Central memory CD4-positive, alpha-beta T cell (primary cell): ENCODE measurements around the gene URB2.
A peak's percentile ranks its signal among the peaks of the same experiment; 100 is the strongest.
"Not testable (repeated sequence)": the region's sequence is repeated elsewhere in the genome, so short reads cannot be mapped to it uniquely, and the experiment has no call there.

ENCODE experiments used
- DNase-seq: peaks from one replicate; pipeline ENCODE4 v3.0.0; 2022

Gene URB2

GRCh38 chr1:229614701-229615100 is 11.3 kb upstream of the URB2 start:
- no peak for DNase-seq

GRCh38 chr1:229617351-229618100 is 8.5 kb upstream of the URB2 start:
- DNase-seq: no peak

DNA sequence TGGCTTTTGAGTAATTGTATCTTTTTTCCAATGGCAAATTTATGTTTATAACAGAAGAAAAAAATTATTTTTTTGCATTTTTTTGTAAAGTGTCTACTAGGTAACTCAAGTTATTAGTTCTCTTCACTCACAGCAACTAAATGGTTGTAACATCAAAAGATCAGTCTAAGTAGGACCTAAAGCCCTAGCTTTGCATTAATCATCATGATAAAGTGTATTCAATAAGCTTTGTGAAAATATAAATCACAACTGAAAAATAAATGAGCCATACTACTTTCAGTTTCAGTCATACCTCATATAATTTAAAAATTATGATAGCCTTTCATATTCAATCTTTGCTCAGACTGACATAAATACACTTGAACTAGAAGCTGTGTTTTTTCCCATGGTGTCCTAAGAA is 7.0 kb upstream of the URB2 start:
- no peak for DNase-seq

- DNase-seq: no peak
Measured at GRCh38 chr1:229619614-229620013, 6.4 kb upstream of the URB2 start.

GRCh38 chr1:229620876-229621275 is 5.2 kb upstream of the URB2 start:
- DNase-seq: no peak

- no peak for DNase-seq
Measured at GRCh38 chr1:229621663-229622062, 4.4 kb upstream of the URB2 start.

- DNase-seq: not testable (repeated sequence)
Measured at GRCh38 chr1:229622641-229623120, 3.4 kb upstream of the URB2 start.

- DNase-seq: no peak
Measured at GRCh38 chr1:229623225-229623624, 2.8 kb upstream of the URB2 start.

DNA sequence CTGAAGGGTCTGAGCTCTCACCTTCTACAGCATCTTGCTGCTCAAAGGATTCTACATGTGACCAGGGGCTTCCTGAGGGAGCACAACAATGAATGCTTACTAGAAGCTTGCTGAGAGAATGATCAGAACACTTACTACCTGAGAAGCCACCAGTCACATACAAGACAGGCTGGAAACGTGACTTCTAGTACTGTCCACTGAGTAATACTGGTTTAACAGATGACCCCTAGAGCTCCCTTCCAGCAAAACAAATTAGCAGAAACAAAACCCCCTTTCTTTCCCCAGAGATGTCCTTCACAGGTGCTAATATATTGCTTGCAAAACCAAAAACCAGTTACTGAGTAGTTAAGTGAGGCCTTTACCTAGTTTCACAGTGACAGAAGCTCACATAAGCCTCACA is 2.2 kb upstream of the URB2 start:
- DNase-seq: no peak

DNA sequence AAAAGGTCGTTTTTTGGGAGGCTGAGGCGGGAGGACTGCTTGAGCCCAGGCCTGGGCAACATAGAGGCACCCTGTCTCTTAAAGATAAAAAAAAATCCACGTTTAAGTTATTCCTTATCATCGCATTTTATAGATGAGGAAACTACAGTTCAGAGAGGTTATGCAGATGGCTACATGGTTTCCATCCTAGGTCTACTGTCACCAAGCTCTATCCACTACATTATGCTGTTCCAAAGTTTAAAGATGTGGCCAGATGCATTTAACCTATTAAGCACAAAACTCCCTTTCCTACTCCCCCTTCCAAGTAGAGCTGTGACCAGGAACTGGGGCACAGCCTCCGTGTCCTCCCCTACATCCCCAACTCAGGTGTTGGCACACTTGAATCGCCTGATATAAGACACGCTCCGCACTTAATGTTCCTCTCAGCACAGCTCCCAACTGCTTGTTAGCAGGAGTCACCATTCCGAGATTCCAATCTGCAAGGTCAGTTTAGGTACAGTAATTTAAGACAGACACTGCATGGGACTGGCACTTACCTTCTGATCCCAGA is 1.5 kb upstream of the URB2 start:
- no peak for DNase-seq

GRCh38 chr1:229625071-229625914 is 754 bp upstream of the URB2 start:
- DNase-seq: peak; percentile 23

GRCh38 chr1:229627003-229627402 is 956 bp downstream of the URB2 start:
- DNase-seq: no peak

DNA sequence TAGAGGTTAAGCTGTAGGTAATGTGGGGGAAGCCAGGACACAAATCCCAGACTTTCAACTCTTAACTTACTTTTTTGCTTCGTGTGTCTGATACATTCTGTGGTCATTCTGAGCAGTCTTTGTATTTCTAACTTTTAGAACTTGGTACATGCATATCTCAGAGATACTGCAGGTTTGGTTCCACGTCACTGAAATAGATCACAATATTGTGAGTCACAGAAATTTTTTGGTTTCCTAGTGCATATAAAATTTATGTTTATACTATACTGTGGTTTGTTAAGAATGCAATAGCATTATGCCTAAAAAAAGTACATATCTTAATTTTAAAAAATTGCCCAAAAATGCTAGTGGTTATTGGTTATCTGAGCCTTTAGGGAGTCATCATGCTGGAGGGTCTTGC is 3.2 kb downstream of the URB2 start:
- no peak for DNase-seq

DNA sequence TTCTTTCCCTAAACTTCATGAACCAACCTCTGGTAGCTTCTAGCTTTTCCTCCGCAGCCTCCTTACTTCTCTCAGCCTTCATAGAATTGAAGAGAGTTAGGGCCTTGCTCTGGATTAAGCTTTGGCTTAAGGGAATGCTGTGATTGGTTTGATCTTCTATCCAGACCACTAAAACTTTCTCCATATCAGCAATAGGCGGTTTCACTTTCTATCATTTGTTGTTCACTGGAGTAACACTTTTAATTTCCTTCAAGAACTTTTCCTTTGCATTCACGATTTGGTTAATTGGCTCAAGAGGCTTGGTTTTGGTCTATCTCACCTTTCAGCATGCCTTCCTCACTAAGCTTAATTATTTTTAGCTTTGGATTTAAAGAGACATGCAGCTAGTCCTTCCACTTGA is 5.1 kb downstream of the URB2 start:
- no peak for DNase-seq

GRCh38 chr1:229631966-229632365 is 5.9 kb downstream of the URB2 start:
- no peak for DNase-seq

- no peak for DNase-seq
Measured at GRCh38 chr1:229636042-229636441, 10.0 kb downstream of the URB2 start.

GRCh38 chr1:229637746-229638145 is 11.7 kb downstream of the URB2 start:
- DNase-seq: no peak

DNA sequence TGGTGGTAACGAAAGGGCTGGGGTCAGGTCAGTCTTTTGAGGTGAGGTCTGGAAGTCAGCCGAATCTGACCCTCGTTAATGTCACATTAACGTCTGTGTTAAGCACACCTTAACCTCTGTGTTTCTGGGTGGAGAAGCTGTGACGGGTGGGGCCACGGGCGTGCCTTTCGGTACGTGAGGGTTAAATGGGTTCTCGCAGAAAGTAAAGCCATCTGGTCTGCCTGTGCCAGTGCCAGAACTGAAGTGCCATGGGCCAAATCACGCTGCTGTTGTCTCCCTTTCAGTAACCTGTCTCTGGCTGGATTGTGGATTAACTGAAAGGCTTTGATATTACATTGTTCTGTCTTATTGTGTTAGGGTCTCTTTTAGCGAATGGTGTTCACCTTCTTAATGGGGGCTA is 14.4 kb downstream of the URB2 start:
- DNase-seq: no peak

GRCh38 chr1:229641306-229641705 is 15.3 kb downstream of the URB2 start:
- DNase-seq: no peak

GRCh38 chr1:229642376-229642775 is 16.3 kb downstream of the URB2 start:
- no peak for DNase-seq

GRCh38 chr1:229642970-229643369 is 16.9 kb downstream of the URB2 start:
- no peak for DNase-seq

GRCh38 chr1:229643996-229644745 is 18.1 kb downstream of the URB2 start:
- no peak for DNase-seq
